HL-60 (cell line): ENCODE data around the gene PDS5B.

Source experiments
- GABPA ChIP-seq: IDR thresholded peaks from 2 replicates; pipeline ENCODE4 v1.6.1; 2012; ENCODE audit warnings: low read depth
- POLR2AphosphoS5 ChIP-seq: IDR thresholded peaks from 2 replicates; pipeline ENCODE4 v1.6.1; 2012; ENCODE audit warnings: low read depth
- REST ChIP-seq: IDR thresholded peaks from 2 replicates; pipeline ENCODE4 v1.6.1; 2012; ENCODE audit warnings: low read depth; ENCODE audit not compliant: insufficient replicate concordance
- TF ChIP-seq, protein P1 (sequence below): IDR thresholded peaks from one replicate; pipeline ENCODE4 v1.5.1; 2011; ENCODE audit warnings: low read length, control low read depth, inconsistent platforms; ENCODE audit not compliant: insufficient read depth

DNA sequence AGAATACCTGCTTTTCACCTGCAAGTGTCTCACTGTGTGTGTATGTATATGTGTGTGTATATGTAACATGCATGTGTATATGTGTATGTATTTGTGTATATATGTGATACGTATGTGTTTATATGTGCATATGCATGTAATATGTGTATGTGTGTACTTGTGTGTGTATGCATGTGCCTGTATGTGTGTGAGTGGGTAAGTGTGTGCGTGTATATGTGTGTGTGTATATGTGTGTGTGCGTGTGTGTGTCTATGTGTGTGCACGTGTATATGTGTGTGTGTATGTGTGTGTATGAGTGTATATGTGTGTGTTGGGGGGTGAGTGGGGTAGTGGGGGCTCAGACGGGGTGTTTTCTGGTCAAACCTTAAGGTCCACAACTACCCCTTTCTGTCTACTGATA is 237.3 kb downstream of the PDS5B start:
- TF ChIP-seq, protein P1, sequence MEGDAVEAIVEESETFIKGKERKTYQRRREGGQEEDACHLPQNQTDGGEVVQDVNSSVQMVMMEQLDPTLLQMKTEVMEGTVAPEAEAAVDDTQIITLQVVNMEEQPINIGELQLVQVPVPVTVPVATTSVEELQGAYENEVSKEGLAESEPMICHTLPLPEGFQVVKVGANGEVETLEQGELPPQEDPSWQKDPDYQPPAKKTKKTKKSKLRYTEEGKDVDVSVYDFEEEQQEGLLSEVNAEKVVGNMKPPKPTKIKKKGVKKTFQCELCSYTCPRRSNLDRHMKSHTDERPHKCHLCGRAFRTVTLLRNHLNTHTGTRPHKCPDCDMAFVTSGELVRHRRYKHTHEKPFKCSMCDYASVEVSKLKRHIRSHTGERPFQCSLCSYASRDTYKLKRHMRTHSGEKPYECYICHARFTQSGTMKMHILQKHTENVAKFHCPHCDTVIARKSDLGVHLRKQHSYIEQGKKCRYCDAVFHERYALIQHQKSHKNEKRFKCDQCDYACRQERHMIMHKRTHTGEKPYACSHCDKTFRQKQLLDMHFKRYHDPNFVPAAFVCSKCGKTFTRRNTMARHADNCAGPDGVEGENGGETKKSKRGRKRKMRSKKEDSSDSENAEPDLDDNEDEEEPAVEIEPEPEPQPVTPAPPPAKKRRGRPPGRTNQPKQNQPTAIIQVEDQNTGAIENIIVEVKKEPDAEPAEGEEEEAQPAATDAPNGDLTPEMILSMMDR, result no peak
- TF ChIP-seq POLR2AphosphoS5 (no peak), REST (no peak), GABPA (no peak)
